Liver (tissue), 9 donors: ENCODE data around the gene VDAC1. TPM values are rescaled to one million over a fixed set of nuclear protein-coding genes. Genes with fewer than 3 reads are reported as not detected.

Source experiments
- DNase-seq: peaks from one replicate; pipeline ENCODE4 v3.0.0-alpha.2; 2017; ENCODE audit warnings: low spot score
- H3K27ac ChIP-seq, 2 donors: one replicate each; pipeline ENCODE4 v1.7.0; 2013; ENCODE audit warnings: inconsistent platforms in 2 of 2, low read length in 2 of 2, control low read depth in 1 of 2, low read depth in 1 of 2, mild to moderate bottlenecking in 1 of 2
- H3K27me3 ChIP-seq, 4 donors: one replicate each; pipeline versions ENCODE4 v1.6.1 to v1.7.0; 2013; ENCODE audit warnings: low read length in 3 of 4, inconsistent platforms in 1 of 4, mild to moderate bottlenecking in 1 of 4, moderate library complexity in 1 of 4; ENCODE audit not compliant: control insufficient read depth in 4 of 4, insufficient read depth in 4 of 4
- H3K36me3 ChIP-seq, 4 donors: one replicate each; pipeline versions ENCODE4 v1.6.1 to v1.7.0; 2013; ENCODE audit warnings: low read length in 3 of 4, mild to moderate bottlenecking in 3 of 4, low read depth in 1 of 4, moderate library complexity in 1 of 4; ENCODE audit not compliant: control insufficient read depth in 4 of 4, insufficient read depth in 3 of 4
- H3K4me1 ChIP-seq, 4 donors: one replicate each; pipeline versions ENCODE4 v1.6.1 to v1.7.0; 2013; ENCODE audit warnings: low read length in 3 of 4, mild to moderate bottlenecking in 3 of 4, moderate library complexity in 1 of 4; ENCODE audit not compliant: control insufficient read depth in 4 of 4, insufficient read depth in 4 of 4
- H3K4me3 ChIP-seq, 3 donors: one replicate each; pipeline versions ENCODE4 v1.6.1 to v1.7.0; 2013; ENCODE audit warnings: low read length in 3 of 3, control low read depth in 1 of 3, low read depth in 1 of 3, mild to moderate bottlenecking in 1 of 3
- H3K9ac ChIP-seq, 2 donors: one replicate each; pipeline ENCODE4 v1.7.0; 2013; ENCODE audit warnings: low read length in 2 of 2, mild to moderate bottlenecking in 2 of 2, moderate library complexity in 2 of 2, control low read depth in 1 of 2, low read depth in 1 of 2
- H3K9me3 ChIP-seq, 4 donors: one replicate each; pipeline versions ENCODE4 v1.6.1 to v1.7.0; 2013; ENCODE audit warnings: low read length in 3 of 4; ENCODE audit not compliant: control insufficient read depth in 4 of 4
- ATF3 ChIP-seq: IDR thresholded peaks from 2 replicates; pipeline ENCODE4 v1.6.1; 2016; ENCODE audit warnings: antibody characterized with exemption
- CTCF ChIP-seq: fragments of 150-350 bp; IDR thresholded peaks from 2 replicates; pipeline ENCODE4 v1.5.1; 2017; ENCODE audit warnings: improper control_type of control experiment, low read depth, low read length; ENCODE audit not compliant: missing input control
- EGR1 ChIP-seq, 2 donors: IDR thresholded peaks; 2 replicates each; pipeline ENCODE4 v1.6.1; 2016 to 2018; ENCODE audit warnings: antibody characterized with exemption in 2 of 2, low read depth in 2 of 2
- FOXA1 ChIP-seq: IDR thresholded peaks from 2 replicates; pipeline ENCODE4 v1.6.1; 2016; ENCODE audit warnings: antibody characterized with exemption
- FOXA2 ChIP-seq: IDR thresholded peaks from 2 replicates; pipeline ENCODE4 v1.6.1; 2016; ENCODE audit warnings: antibody characterized with exemption
- GABPA ChIP-seq, 2 donors: IDR thresholded peaks in 1 of 2; conservative IDR thresholded peaks in 1 of 2; 2 replicates each; pipeline ENCODE4 v1.6.1; 2016; ENCODE audit warnings: antibody characterized with exemption in 2 of 2, mild to moderate bottlenecking in 1 of 2, moderate library complexity in 1 of 2
- HNF4A ChIP-seq, 2 donors: conservative IDR thresholded peaks; 2 replicates each; pipeline ENCODE4 v1.6.1; 2016; ENCODE audit warnings: antibody characterized with exemption in 2 of 2, mild to moderate bottlenecking in 2 of 2
- HNF4G ChIP-seq: IDR thresholded peaks from 2 replicates; pipeline ENCODE4 v1.6.1; 2016; ENCODE audit warnings: antibody characterized with exemption
- JUND ChIP-seq, 2 donors: IDR thresholded peaks; 2 replicates each; pipeline ENCODE4 v1.6.1; 2016; ENCODE audit warnings: antibody characterized with exemption in 2 of 2
- NR2F2 ChIP-seq: IDR thresholded peaks from 2 replicates; pipeline ENCODE4 v1.6.1; 2016; ENCODE audit warnings: antibody characterized with exemption
- RAD21 ChIP-seq, 2 donors: IDR thresholded peaks; 2 replicates each; pipeline ENCODE4 v1.6.1; 2016; ENCODE audit warnings: antibody characterized with exemption in 2 of 2, mild to moderate bottlenecking in 2 of 2
- RXRA ChIP-seq, 2 donors: IDR thresholded peaks; 2 replicates each; pipeline ENCODE4 v1.6.1; 2017 to 2018; ENCODE audit warnings: antibody characterized with exemption in 2 of 2, mild to moderate bottlenecking in 1 of 2
- SP1 ChIP-seq: IDR thresholded peaks from 2 replicates; pipeline ENCODE4 v1.6.1; 2018; ENCODE audit warnings: antibody characterized with exemption, mild to moderate bottlenecking
- TAF1 ChIP-seq: conservative IDR thresholded peaks from 2 replicates; pipeline ENCODE4 v1.6.1; 2016; ENCODE audit warnings: antibody characterized with exemption, mild to moderate bottlenecking
- YY1 ChIP-seq: IDR thresholded peaks from 2 replicates; pipeline ENCODE4 v1.6.1; 2016; ENCODE audit warnings: antibody characterized with exemption, mild to moderate bottlenecking
- WGBS: extraction: QIAGEN DNeasy Blood & Tissue Kit; methylation state at CpG from one replicate; pipeline ENCODE4 v1.1.7; 2013; 5-methylcytosine and 5-hydroxymethylcytosine counted together
- polyA plus RNA-seq, 2 donors: library from polyadenylated mRNA; stranded (reverse) in 1 of 2; unstranded in 1 of 2; fragments of 200-250 nt in 1 of 2; fragments of >200 nt in 1 of 2; fragmentation: Nextera tagmentation in 1 of 2; extraction: Ambion mirVana in 1 of 2; gene quantifications; one replicate each; pipeline versions ENCODE4 v1.2.1 to v1.2.3, GENCODE V29; 2013 to 2015
- total RNA-seq, 2 donors: library from RNA; depleted of rRNA; stranded (reverse); fragments of >200 nt; gene quantifications; one replicate each; pipeline ENCODE4 v1.2.3, GENCODE V29; 2014
- TF ChIP-seq, protein P1 (sequence below): IDR thresholded peaks from 2 replicates; pipeline ENCODE4 v1.6.1; 2016; ENCODE audit warnings: antibody characterized with exemption
- TF ChIP-seq, protein P2 (sequence below): IDR thresholded peaks from 2 replicates; pipeline ENCODE4 v1.6.1; 2016; ENCODE audit warnings: antibody characterized with exemption, mild to moderate bottlenecking
- TF ChIP-seq, protein P3 (sequence below): IDR thresholded peaks from 2 replicates; pipeline ENCODE4 v1.6.1; 2016; ENCODE audit warnings: antibody characterized with exemption
- donor health status: healthy.
- donor health status: healthy.
- donor health status: healthy.
- donor health status: healthy.
- donor health status: healthy.

VDAC1 gene
- total and polyA plus RNA-seq, 4 donors, result 85.4 to 139 (median 121) TPM

- DNase-seq, result no peak
- no peak overlapping the region for H3K4me3 ChIP-seq
- 93% methylated on average over 7 of the region's 7 CpGs for whole genome bisulfite sequencing
- no peaks in the 10 kb centered on the region for H3K9me3 ChIP-seq
- TF ChIP-seq JUND (IDR thresholded peaks at IDR 0.05) (no peak), TAF1 (no peak), CTCF (no peak), GABPA (IDR thresholded peaks at IDR 0.05 in 1 of 2, conservative IDR thresholded peaks at IDR 0.05 in 1 of 2) (no peak), NR2F2 (peak; percentile 44), FOXA1 (no peak), EGR1 (IDR thresholded peaks at IDR 0.05; ENCODE audit: low read depth in 2 of 2) (no peak), RXRA (IDR thresholded peaks at IDR 0.05) (peak; percentile 40 to 43), RAD21 (IDR thresholded peaks at IDR 0.05) (no peak), HNF4G (no peak), YY1 (no peak), FOXA2 (no peak), ATF3 (no peak), SP1 (peak; percentile 26), HNF4A (conservative IDR thresholded peaks at IDR 0.05) (no peak)
- TF ChIP-seq, protein P1, sequence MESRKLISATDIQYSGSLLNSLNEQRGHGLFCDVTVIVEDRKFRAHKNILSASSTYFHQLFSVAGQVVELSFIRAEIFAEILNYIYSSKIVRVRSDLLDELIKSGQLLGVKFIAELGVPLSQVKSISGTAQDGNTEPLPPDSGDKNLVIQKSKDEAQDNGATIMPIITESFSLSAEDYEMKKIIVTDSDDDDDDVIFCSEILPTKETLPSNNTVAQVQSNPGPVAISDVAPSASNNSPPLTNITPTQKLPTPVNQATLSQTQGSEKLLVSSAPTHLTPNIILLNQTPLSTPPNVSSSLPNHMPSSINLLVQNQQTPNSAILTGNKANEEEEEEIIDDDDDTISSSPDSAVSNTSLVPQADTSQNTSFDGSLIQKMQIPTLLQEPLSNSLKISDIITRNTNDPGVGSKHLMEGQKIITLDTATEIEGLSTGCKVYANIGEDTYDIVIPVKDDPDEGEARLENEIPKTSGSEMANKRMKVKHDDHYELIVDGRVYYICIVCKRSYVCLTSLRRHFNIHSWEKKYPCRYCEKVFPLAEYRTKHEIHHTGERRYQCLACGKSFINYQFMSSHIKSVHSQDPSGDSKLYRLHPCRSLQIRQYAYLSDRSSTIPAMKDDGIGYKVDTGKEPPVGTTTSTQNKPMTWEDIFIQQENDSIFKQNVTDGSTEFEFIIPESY, result no peak
- TF ChIP-seq, protein P2, sequence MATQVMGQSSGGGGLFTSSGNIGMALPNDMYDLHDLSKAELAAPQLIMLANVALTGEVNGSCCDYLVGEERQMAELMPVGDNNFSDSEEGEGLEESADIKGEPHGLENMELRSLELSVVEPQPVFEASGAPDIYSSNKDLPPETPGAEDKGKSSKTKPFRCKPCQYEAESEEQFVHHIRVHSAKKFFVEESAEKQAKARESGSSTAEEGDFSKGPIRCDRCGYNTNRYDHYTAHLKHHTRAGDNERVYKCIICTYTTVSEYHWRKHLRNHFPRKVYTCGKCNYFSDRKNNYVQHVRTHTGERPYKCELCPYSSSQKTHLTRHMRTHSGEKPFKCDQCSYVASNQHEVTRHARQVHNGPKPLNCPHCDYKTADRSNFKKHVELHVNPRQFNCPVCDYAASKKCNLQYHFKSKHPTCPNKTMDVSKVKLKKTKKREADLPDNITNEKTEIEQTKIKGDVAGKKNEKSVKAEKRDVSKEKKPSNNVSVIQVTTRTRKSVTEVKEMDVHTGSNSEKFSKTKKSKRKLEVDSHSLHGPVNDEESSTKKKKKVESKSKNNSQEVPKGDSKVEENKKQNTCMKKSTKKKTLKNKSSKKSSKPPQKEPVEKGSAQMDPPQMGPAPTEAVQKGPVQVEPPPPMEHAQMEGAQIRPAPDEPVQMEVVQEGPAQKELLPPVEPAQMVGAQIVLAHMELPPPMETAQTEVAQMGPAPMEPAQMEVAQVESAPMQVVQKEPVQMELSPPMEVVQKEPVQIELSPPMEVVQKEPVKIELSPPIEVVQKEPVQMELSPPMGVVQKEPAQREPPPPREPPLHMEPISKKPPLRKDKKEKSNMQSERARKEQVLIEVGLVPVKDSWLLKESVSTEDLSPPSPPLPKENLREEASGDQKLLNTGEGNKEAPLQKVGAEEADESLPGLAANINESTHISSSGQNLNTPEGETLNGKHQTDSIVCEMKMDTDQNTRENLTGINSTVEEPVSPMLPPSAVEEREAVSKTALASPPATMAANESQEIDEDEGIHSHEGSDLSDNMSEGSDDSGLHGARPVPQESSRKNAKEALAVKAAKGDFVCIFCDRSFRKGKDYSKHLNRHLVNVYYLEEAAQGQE, result no peak
- TF ChIP-seq, protein P3, sequence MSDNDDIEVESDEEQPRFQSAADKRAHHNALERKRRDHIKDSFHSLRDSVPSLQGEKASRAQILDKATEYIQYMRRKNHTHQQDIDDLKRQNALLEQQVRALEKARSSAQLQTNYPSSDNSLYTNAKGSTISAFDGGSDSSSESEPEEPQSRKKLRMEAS, result no peak
- H3K27ac ChIP-seq, result no peak overlapping the region
- no peaks in the 10 kb centered on the region for H3K36me3 ChIP-seq
- H3K4me1 ChIP-seq, result peaks cover 0 to 31% (median 22%) of the 10 kb centered on the region in 4 donors
- no peaks in the 10 kb centered on the region for H3K27me3 ChIP-seq
- no peak overlapping the region for H3K9ac ChIP-seq
Measured at GRCh38 chr5:133950821-133951612, 53.8 kb downstream of the VDAC1 start.
